K562 (cell line): ENCODE results near the gene EPHB3.

Source experiments
- EGR1 ChIP-seq: fragments of 450-650 bp; conservative IDR thresholded peaks from 2 replicates; pipeline ENCODE4 v1.6.1; 2017; ENCODE audit warnings: mild to moderate bottlenecking
- ETS2 ChIP-seq: IDR thresholded peaks from 2 replicates; pipeline ENCODE4 v1.6.1; 2016; ENCODE audit warnings: borderline replicate concordance, missing genetic modification characterization, mild to moderate bottlenecking, moderate library complexity, missing compliant biosample characterization; ENCODE audit not compliant: poor library complexity, severe bottlenecking
- EZH2 ChIP-seq: IDR thresholded peaks from 2 replicates; pipeline ENCODE4 v1.6.1; 2012; ENCODE audit warnings: low read depth, mild to moderate bottlenecking, inconsistent platforms, low read length, borderline replicate concordance
- NCOA2 ChIP-seq, 2 experiments: fragments of 450-650 bp; IDR thresholded peaks; 2 replicates each; pipeline ENCODE4 v1.6.1; 2018; ENCODE audit warnings: mild to moderate bottlenecking in 2 of 2, moderate library complexity in 1 of 2; ENCODE audit not compliant: partially characterized antibody in 2 of 2
- POLR2AphosphoS5 ChIP-seq: IDR thresholded peaks from 2 replicates; pipeline ENCODE4 v1.6.1; 2011; ENCODE audit warnings: mild to moderate bottlenecking, low read depth, low read length, moderate library complexity; ENCODE audit not compliant: control insufficient read depth, insufficient read depth
- SMAD1 ChIP-seq: fragments of 150-350 bp; IDR thresholded peaks from 2 replicates; pipeline ENCODE4 v1.6.1; 2014; ENCODE audit warnings: low read length, low read depth; ENCODE audit not compliant: partially characterized antibody
- TF ChIP-seq, protein P1 (sequence below): fragments of 250-450 bp; sonication (Bioruptor Pico); IDR thresholded peaks from 2 replicates; pipeline ENCODE4 v1.8.0; 2021; ENCODE audit warnings: moderate library complexity, mild to moderate bottlenecking, inconsistent platforms

DNA sequence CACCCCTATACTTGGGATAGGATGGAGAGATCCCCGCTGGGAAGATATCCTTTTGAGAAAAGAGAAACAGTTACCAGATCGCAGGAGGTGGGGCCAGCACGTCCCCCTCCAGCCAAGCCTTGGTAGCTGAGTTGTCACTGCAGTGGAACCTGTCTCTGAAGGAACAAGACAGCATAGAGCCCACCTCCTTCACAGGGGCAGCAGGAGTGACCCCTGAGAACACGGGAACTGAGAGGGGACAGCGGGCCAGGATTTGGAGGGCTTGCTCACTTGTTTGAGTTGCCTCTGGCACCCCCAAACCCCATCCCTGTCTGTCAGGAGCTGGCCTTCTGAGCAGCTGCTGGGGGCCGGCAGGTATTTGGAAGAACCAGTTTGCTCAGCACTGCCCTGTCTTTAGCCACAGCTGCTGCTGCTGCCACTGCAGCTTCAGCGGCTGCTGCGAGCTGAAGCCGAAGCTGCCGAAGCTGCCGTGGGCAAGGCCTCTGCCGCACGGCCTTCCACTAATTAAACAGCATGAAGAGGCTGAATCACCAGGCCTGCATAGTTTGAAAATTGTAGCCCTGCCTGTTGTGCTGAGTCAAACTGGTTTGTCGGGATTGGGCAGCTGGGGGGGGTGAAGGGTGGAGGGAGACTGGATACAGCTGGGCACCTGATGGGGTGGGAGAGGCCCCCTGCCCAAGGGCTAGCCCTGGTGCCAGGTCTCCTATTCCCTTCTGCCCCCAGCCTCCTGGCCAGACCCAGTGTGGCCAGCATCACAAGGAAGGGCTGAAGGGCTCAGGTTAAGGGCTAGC is 4.0 kb downstream of the EPHB3 start:
- TF ChIP-seq SMAD1, result no peak
- no peak for TF ChIP-seq POLR2AphosphoS5
- TF ChIP-seq EZH2, result no peak
- TF ChIP-seq EGR1, result no peak
- no peak for TF ChIP-seq NCOA2 (IDR thresholded peaks at IDR 0.05; ENCODE audit: partially characterized antibody in 2 of 2)
- TF ChIP-seq ETS2 (tag), result no peak
- TF ChIP-seq, protein P1, sequence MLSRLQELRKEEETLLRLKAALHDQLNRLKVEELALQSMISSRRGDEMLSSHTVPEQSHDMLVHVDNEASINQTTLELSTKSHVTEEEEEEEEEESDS (CRISPR knock-in tag), result no peak
